Parathyroid adenoma (tissue), 2 donors: Measurements from ENCODE around the gene DOCK4.

Experiments used
- H2AFZ ChIP-seq: fragments of 300-600 bp; sonication (generic); one replicate; pipeline ENCODE4 v1.7.0; 2017; ENCODE audit warnings: antibody characterized with exemption, mild to moderate bottlenecking
- H3K27ac ChIP-seq: fragments of 300-600 bp; sonication (generic); one replicate; pipeline ENCODE4 v1.7.0; 2017
- H3K27me3 ChIP-seq: fragments of 300-600 bp; sonication (generic); one replicate; pipeline ENCODE4 v1.7.0; 2017; ENCODE audit warnings: low read length; ENCODE audit not compliant: control insufficient read depth, insufficient read depth
- H3K36me3 ChIP-seq: fragments of 300-600 bp; sonication (generic); one replicate; pipeline ENCODE4 v1.7.0; 2017; ENCODE audit warnings: low read length; ENCODE audit not compliant: control insufficient read depth, insufficient read depth
- H3K4me1 ChIP-seq: fragments of 300-600 bp; sonication (generic); one replicate; pipeline ENCODE4 v1.7.0; 2017; ENCODE audit warnings: control low read depth
- H3K4me2 ChIP-seq: fragments of 300-600 bp; sonication (generic); one replicate; pipeline ENCODE4 v1.7.0; 2017; ENCODE audit warnings: low read length
- H3K4me3 ChIP-seq: fragments of 300-600 bp; sonication (generic); one replicate; pipeline ENCODE4 v1.7.0; 2017; ENCODE audit warnings: low read depth, low read length
- H3K79me2 ChIP-seq: fragments of 300-600 bp; sonication (generic); one replicate; pipeline ENCODE4 v1.7.0; 2017; ENCODE audit warnings: control low read depth
- H3K9ac ChIP-seq: fragments of 300-600 bp; sonication (generic); one replicate; pipeline ENCODE4 v1.7.0; 2017; ENCODE audit warnings: mild to moderate bottlenecking
- H3K9me3 ChIP-seq: fragments of 300-600 bp; sonication (generic); one replicate; pipeline ENCODE4 v1.7.0; 2017; ENCODE audit warnings: low read length; ENCODE audit not compliant: control insufficient read depth
- CTCF ChIP-seq: fragments of 300-600 bp; sonication (generic); IDR thresholded peaks from one replicate; pipeline ENCODE4 v1.7.0; 2017; ENCODE audit warnings: antibody characterized with exemption, mild to moderate bottlenecking
- donor health status: primary hyperparathyroidism.

The DOCK4 gene

DNA sequence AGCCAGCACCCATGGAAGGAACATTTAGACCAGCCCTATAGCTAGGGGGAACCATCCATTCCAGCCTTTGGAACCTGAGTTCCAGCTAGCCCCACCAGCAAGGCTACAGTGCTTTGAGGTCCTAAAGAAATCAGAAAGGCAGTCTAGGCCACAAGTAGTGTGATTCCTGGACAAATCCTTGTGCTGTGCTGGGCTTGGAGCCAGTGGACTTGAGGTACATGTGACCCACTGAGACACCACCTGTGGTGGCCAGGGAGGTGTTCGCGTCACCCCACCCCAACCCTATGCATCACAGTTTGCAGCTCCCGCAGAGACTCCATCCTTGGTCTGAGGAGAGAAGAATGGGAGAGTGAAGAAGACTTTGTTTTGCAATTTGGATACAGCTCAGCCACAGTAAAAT is 32.1 kb upstream of the DOCK4 start:
- Histone ChIP-seq H3K79me2 (peaks cover 17% of the 10 kb centered on the region), H3K4me3 (no peak overlapping the region), H3K27me3 (no peaks in the 10 kb centered on the region), H3K4me1 (no peaks in the 10 kb centered on the region), H2AFZ (no peak overlapping the region), H3K36me3 (no peaks in the 10 kb centered on the region), H3K9me3 (no peaks in the 10 kb centered on the region), H3K27ac (no peak overlapping the region), H3K4me2 (no peak overlapping the region), H3K9ac (no peak overlapping the region)
- no peak for TF ChIP-seq CTCF

- H3K79me2 ChIP-seq: peaks cover 20% of the 10 kb centered on the region
- H3K4me1 ChIP-seq: no peaks in the 10 kb centered on the region
- H3K4me2 ChIP-seq: no peak overlapping the region
- no peak overlapping the region for H3K27ac ChIP-seq
- no peak for TF ChIP-seq CTCF
- no peak overlapping the region for H3K9ac ChIP-seq
- H3K4me3 ChIP-seq: no peak overlapping the region
- no peaks in the 10 kb centered on the region for H3K27me3 ChIP-seq
- no peaks in the 10 kb centered on the region for H3K36me3 ChIP-seq
- no peak overlapping the region for H2AFZ ChIP-seq
- H3K9me3 ChIP-seq: no peaks in the 10 kb centered on the region
Observed at GRCh38 chr7:112236597-112236996, 30.4 kb upstream of the DOCK4 start.

GRCh38 chr7:112234147-112234546 is 27.9 kb upstream of the DOCK4 start:
- Histone ChIP-seq H3K4me3 (no peak overlapping the region), H2AFZ (no peak overlapping the region), H3K79me2 (peaks cover 13% of the 10 kb centered on the region), H3K9ac (no peak overlapping the region), H3K4me1 (no peaks in the 10 kb centered on the region), H3K4me2 (no peak overlapping the region), H3K27ac (no peak overlapping the region), H3K9me3 (no peaks in the 10 kb centered on the region), H3K36me3 (no peaks in the 10 kb centered on the region), H3K27me3 (no peaks in the 10 kb centered on the region)
- TF ChIP-seq CTCF: no peak

DNA sequence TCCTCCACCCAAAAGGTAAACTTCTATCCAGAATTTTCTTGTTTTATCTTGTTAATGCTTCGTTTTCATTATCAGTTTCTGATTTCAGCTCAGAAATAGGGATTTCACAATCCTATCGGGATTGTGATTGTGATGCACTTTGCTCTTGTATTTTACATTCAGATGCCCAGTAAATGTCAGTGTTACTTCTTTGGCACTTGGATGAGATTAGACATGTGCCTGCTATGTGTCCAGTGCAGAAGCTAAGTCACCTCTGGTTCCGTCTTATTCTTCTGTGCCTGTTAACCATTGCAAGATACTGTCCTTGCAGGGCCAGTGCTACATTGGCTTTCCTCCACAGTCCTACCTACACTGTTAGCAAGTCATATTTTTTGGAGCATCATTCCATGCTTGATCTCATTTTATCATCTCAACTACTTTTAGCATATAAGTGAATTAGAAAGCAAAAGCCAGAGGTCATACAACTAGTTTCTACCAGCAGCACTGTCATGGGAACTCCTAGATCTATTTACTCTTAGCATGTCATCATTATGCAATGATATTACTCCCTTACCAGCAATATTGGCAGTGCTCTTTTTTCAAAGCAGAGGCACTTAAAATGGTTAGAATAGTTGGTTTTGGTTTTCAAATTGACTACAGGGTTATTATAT is 27.0 kb upstream of the DOCK4 start:
- no peaks in the 10 kb centered on the region for H3K27me3 ChIP-seq
- H3K4me1 ChIP-seq: no peaks in the 10 kb centered on the region
- no peaks in the 10 kb centered on the region for H3K36me3 ChIP-seq
- peaks cover 11% of the 10 kb centered on the region for H3K79me2 ChIP-seq
- no peak overlapping the region for H3K9ac ChIP-seq
- no peak overlapping the region for H3K4me2 ChIP-seq
- H3K4me3 ChIP-seq: no peak overlapping the region
- no peak for TF ChIP-seq CTCF
- H3K27ac ChIP-seq: no peak overlapping the region
- no peaks in the 10 kb centered on the region for H3K9me3 ChIP-seq
- no peak overlapping the region for H2AFZ ChIP-seq
